IPS DF 4.7 (cell line): ENCODE measurements around the gene PAFAH1B1.

ENCODE experiments used
- DNase-seq: peaks from one replicate; pipeline ENCODE4 v3.0.0-alpha.2; 2013; ENCODE audit warnings: low spot score; ENCODE audit errors: extremely low read depth

Gene PAFAH1B1

GRCh38 chr17:2719861-2720260 is 126.4 kb downstream of the PAFAH1B1 start:
- DNase-seq: no peak

GRCh38 chr17:2721603-2722002 is 128.1 kb downstream of the PAFAH1B1 start:
- DNase-seq: no peak

GRCh38 chr17:2722611-2723010 is 129.2 kb downstream of the PAFAH1B1 start:
- no peak for DNase-seq

- no peak for DNase-seq
Measured at GRCh38 chr17:2723505-2723996, 130.1 kb downstream of the PAFAH1B1 start.

GRCh38 chr17:2723997-2724783 is 130.7 kb downstream of the PAFAH1B1 start:
- DNase-seq: no peak

GRCh38 chr17:2724784-2725164 is 131.3 kb downstream of the PAFAH1B1 start:
- no peak for DNase-seq

GRCh38 chr17:2730764-2731353 is 137.4 kb downstream of the PAFAH1B1 start:
- no peak for DNase-seq

- DNase-seq: no peak
Measured at GRCh38 chr17:2731807-2732206, 138.4 kb downstream of the PAFAH1B1 start.

- no peak for DNase-seq
Measured at GRCh38 chr17:2734939-2735338, 141.5 kb downstream of the PAFAH1B1 start.
